ENCODE measurements around the gene GUCA1A.
A peak's percentile ranks its signal among the peaks of the same experiment; 100 is the strongest.

The GUCA1A gene

GRCh38 chr6:42194056-42194455, 20.9 kb downstream of the GUCA1A start:
- TF ChIP-seq REST (IDR thresholded peaks at IDR 0.05; ENCODE audit: insufficient read depth in 1 of 2, low read depth in 2 of 2, low read length in 2 of 2) (no peak), TAF1 (IDR thresholded peaks at IDR 0.05; ENCODE audit: borderline replicate concordance, insufficient read depth, low read length) (no peak), POLR2AphosphoS5 (IDR thresholded peaks at IDR 0.05; ENCODE audit: low read depth, low read length) (no peak), SIN3A (IDR thresholded peaks at IDR 0.05; ENCODE audit: borderline replicate concordance, insufficient read depth, low read length) (no peak), FOXP2 (optimal IDR thresholded peaks at IDR 0.05; ENCODE audit: borderline replicate concordance, extremely low read depth, extremely low read length, insufficient read depth) (no peak)

- TF ChIP-seq REST (IDR thresholded peaks at IDR 0.05; ENCODE audit: insufficient read depth in 1 of 2, low read depth in 2 of 2, low read length in 2 of 2) (no peak), TAF1 (IDR thresholded peaks at IDR 0.05; ENCODE audit: borderline replicate concordance, insufficient read depth, low read length) (no peak), FOXP2 (optimal IDR thresholded peaks at IDR 0.05; ENCODE audit: borderline replicate concordance, extremely low read depth, extremely low read length, insufficient read depth) (no peak), SIN3A (IDR thresholded peaks at IDR 0.05; ENCODE audit: borderline replicate concordance, insufficient read depth, low read length) (no peak), POLR2AphosphoS5 (IDR thresholded peaks at IDR 0.05; ENCODE audit: low read depth, low read length) (no peak)
Observed at GRCh38 chr6:42195415-42195814, 22.3 kb downstream of the GUCA1A start.

GRCh38 chr6:42197555-42198362, 24.6 kb downstream of the GUCA1A start:
- TF ChIP-seq TAF1 (IDR thresholded peaks at IDR 0.05; ENCODE audit: borderline replicate concordance, insufficient read depth, low read length) (no peak), SIN3A (IDR thresholded peaks at IDR 0.05; ENCODE audit: borderline replicate concordance, insufficient read depth, low read length) (peak; percentile 70; the same call in 1 of the 2 replicates), FOXP2 (optimal IDR thresholded peaks at IDR 0.05; ENCODE audit: borderline replicate concordance, extremely low read depth, extremely low read length, insufficient read depth) (peak; percentile 99), POLR2AphosphoS5 (IDR thresholded peaks at IDR 0.05; ENCODE audit: low read depth, low read length) (no peak), REST (IDR thresholded peaks at IDR 0.05; ENCODE audit: insufficient read depth in 1 of 2, low read depth in 2 of 2, low read length in 2 of 2) (peak in 1 of 2 experiments; percentile 67; a peak in 1 of 4 replicates)

DNA sequence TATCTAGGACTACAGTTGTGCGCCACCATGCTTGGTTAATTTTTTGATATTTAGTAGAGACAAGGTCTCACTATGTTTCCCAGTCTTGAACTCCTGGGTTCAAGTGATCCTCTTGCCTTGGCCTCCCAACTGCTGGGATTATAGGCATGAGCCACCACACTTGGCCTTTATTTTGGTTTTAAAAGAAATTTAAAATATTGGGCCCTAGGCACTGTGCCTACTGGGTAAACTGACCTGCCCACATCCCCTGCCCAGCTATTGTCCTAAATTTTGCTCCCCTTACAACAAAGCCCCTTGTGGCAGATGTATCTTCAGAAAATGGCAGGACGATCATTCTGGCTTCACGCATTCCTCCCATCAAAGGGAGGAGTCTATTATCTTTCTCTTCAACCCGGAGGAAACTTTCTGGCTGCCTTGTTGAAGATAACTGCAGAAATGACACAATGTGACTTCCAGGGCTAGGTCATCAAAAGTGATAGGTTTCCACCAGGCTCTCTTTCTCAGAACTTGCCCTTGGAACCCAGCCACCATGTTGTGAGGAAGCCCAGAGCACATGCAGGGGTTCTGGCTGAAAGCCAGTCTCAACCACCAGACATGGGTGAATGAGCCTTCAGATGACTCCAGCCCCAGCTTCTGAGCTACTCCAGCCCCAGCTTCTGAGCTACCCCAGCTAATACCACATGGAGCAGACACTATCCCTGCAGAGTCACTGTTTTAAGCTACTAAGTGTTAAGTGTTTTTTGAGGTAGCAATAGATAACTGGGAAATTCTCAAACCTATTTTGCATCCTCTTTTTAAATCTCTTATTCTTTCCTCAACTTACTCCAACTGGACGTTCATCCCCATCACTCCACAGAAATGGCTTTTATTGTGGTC, 26.2 kb downstream of the GUCA1A start:
- TF ChIP-seq POLR2AphosphoS5 (IDR thresholded peaks at IDR 0.05; ENCODE audit: low read depth, low read length): no peak
- no peak for TF ChIP-seq SIN3A (IDR thresholded peaks at IDR 0.05; ENCODE audit: borderline replicate concordance, insufficient read depth, low read length)
- TF ChIP-seq TAF1 (IDR thresholded peaks at IDR 0.05; ENCODE audit: borderline replicate concordance, insufficient read depth, low read length): no peak
- no peak for TF ChIP-seq REST (IDR thresholded peaks at IDR 0.05; ENCODE audit: insufficient read depth in 1 of 2, low read depth in 2 of 2, low read length in 2 of 2)
- no peak for TF ChIP-seq FOXP2 (optimal IDR thresholded peaks at IDR 0.05; ENCODE audit: borderline replicate concordance, extremely low read depth, extremely low read length, insufficient read depth)

Measured in PFSK-1 (cell line).